Ureter (tissue), 1 donor: ENCODE results near the gene ZNF462. TPM values are rescaled to one million over a fixed set of nuclear protein-coding genes. Genes with fewer than 3 reads are reported as not detected.
A peak's percentile ranks its signal among the peaks of the same experiment; 100 is the strongest.
"Not testable (repeated sequence)": the region's sequence is repeated elsewhere in the genome, so short reads cannot be mapped to it uniquely, and the experiment has no call there.

Source experiments
- DNase-seq: peaks from one replicate; pipeline ENCODE4 v3.0.0-alpha.2; 2020; ENCODE audit warnings: low spot score
- total RNA-seq: library from RNA; stranded (reverse); gene quantifications from one replicate; pipeline ENCODE4 v1.2.4, GENCODE V29; 2023
- donor health status: DM: yes; HTN: yes; CAD: no.

Gene ZNF462
- total RNA-seq, 1 donor from 2014 or later = 74.8 TPM

- DNase-seq = no peak
Measured at GRCh38 chr9:106889061-106889590, 26.2 kb downstream of the ZNF462 start.

DNA sequence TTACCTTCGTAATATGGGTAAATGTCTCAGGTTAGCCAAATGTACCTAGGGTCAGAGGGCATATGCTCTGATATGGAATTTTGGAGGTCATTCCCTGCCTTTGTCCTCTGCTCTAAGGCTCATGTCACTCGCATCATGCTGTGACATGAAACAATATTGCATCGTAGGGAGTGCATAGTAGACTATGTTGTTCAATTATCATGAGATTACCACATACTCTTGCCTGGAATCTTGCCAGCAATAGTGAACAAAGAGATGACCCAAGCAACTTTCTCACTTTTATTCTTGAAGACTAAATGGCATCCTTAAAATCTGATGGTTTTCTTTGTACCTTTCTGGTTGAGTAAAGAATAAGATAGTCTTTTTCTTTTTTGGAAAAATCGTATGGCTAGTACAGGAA, 27.6 kb downstream of the ZNF462 start:
- DNase-seq = no peak

DNA sequence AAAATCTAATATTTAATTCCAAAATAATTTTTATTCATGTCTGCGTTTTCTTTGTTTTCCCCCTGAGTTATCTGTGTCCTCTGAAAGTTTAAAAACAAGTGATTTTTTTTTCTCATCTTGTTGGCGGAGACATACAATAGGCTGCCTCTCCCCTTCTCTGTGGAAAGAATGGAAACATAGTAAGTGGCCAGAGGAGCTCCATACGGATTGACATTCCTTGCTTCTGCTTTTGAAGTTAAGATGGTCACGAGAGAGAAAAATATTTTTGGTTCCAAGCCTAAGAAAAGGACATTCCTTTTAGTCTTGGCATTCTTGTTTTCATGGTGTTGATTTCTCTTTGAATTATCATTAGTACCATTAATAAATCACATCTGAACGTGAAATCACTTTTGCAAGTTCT, 28.3 kb downstream of the ZNF462 start:
- DNase-seq = no peak

GRCh38 chr9:106892632-106893031, 29.7 kb downstream of the ZNF462 start:
- DNase-seq = peak; percentile 50

- DNase-seq = no peak
Measured at GRCh38 chr9:106893088-106893487, 30.1 kb downstream of the ZNF462 start.

DNA sequence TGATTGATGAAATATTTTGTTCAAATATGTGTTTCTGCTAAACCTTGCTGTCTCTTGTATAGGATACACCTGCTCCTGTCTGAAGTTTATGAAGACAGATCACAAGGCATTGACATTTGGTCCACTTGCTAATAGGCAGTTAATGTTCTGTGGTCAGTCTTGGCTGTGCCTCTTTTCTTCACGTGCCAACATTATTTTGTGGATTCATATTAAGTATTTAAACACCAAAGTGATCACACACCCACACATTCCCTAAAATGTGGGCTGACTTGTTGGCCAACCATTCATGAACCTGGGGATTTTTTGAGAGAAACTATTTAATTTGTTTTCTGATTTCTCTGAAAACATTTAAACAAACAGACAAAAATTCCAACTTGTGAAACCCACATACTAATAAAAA, 33.7 kb downstream of the ZNF462 start:
- no peak for DNase-seq

- DNase-seq = no peak
Measured at GRCh38 chr9:106897236-106897635, 34.3 kb downstream of the ZNF462 start.

DNA sequence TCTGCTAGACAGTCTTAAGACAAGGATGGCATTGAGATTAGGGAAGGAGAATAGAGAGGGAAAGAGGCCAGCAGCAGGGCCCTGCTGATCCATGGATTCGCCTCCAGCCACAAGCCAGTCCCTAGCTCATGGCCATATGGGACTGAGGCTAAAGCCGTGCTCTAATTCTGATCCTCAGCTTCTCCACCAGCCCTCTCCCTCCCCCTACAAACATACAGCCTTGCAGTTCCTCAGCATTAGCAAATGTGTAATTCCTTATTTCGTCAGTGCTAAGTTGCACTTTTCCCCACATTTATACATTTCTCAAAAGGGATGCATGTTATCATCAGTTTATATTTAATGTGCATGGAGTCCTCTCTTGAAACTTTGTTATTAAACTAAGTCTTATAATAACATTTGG, 34.8 kb downstream of the ZNF462 start:
- no peak for DNase-seq

DNA sequence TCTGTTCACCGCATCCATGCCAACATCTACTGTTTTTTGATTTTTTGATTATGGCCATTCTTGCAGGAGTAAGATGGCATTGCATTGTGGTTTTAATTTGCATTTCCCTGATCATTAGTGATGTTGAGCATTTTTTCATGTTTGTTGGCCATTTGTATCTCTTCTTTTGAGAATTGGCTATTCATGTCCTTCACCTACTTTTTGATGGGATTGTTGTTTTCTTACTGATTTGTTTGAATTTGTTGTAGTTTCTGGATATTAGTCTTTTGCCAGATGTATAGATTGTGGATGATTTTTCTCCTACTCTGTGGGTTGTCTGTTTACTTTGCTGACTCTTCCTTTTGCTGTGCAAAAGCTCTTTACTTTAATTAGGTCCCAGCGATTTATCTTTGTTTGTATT, 37.6 kb downstream of the ZNF462 start:
- not testable (repeated sequence) for DNase-seq

DNA sequence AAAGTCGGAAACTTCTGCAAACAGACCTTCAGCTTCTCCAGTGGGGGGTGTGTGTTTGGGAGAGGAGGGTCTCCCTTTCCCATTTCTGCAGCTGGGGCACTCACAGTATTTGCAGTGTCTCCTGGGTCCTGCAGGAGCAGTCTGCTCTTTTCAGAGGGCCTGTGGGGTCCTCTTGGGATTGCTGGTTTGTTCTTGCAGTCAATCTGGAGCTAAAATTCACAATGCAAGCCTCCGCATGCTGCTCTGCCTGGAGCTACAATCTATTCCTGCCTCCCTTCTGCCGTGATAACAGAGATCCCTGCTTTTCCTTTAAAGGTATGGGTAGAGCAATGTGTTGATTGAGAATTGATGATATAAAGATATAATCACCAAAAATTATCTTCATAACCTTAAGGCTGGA, 43.2 kb downstream of the ZNF462 start:
- no peak for DNase-seq

- DNase-seq = no peak
Measured at GRCh38 chr9:106911951-106912350, 49.0 kb downstream of the ZNF462 start.

GRCh38 chr9:106913276-106913675, 50.3 kb downstream of the ZNF462 start:
- no peak for DNase-seq

GRCh38 chr9:106915851-106916250, 52.9 kb downstream of the ZNF462 start:
- DNase-seq = no peak

DNA sequence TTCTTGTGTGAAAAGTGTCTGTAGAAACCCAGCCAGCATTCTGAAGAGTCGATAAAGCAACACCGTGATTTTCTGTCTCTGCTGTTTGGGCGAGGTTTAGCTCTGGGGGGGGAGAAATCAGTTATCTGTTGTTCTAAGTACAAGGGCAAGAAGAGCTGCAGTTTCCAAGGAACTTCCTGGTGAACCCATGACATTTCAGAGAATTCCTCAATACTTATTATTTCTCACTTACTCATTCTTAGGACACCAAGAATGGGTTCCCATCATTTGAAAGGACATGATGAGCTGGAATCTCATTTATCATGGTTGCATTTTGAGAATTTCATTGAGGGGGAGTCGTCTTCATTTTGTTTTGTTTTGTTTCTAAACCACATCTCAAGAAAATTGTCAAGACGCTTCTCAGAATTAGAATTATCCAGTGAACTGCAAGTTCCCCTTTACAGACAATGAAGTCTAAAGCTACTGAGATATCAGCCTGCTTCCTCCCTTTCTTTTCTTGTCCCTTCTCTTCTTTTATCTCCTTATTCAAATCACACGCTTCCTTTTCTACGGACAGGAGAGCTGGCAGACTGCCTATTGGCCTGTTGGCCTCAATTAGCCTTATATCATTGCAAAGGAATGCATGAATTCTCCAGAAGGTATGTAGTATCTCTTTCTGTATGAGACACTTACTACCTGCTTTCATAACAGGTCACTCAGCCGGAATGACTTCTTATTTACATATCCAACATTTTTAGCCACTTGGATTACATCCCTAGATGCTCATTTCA, 53.7 kb downstream of the ZNF462 start:
- no peak for DNase-seq

- no peak for DNase-seq
Measured at GRCh38 chr9:106918825-106919509, 56.0 kb downstream of the ZNF462 start.

DNA sequence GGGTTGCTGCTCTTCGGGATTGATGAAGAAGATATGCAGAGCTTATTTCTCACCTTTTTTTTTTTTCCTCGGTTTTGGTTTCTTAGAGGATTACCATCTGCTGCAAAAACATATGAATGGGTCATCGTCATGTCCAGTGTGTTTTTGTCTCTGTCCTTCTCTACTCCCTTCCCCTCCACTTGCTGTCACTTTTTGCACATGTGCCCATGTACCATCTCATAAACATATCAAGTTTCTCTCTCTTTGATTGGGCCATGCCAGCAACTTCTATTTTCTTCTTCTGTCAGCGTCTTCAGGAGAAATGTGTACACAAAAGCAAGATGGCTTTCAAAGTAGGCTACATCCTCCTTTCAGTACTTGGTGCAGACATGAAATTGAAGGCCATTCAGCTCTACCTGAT, 57.1 kb downstream of the ZNF462 start:
- no peak for DNase-seq

DNA sequence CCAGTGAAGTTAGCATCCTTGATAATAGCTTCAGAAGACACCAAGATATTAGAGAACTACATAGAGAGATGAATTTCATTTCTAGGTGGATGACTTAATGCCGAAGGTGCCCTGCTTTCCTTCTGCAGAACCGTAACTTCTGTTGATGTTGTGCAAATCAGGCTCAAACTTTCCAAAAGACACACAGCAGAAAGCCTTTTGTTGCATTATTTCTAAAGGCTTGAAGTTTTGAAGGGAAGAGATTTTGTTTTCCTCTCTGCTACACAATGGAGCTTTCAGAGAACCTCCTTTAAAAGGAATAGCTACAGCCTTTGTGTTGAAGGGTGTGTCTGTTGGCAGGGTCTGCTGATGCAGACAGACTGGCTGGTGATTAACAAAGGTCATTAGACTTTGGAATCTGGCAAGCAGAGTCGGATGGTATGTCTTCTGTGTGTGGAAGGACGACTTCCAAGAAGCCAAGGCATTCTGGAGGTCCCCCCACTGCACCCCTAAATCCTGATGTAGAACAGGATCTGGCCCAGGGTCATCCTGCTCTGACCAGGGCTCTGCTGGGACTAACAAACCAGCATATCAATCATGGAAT, 57.8 kb downstream of the ZNF462 start:
- no peak for DNase-seq

GRCh38 chr9:106921341-106921899, 58.5 kb downstream of the ZNF462 start:
- DNase-seq = no peak

- DNase-seq = no peak
Measured at GRCh38 chr9:106922026-106922425, 59.1 kb downstream of the ZNF462 start.

- no peak for DNase-seq
Measured at GRCh38 chr9:106925392-106925791, 62.4 kb downstream of the ZNF462 start.

GRCh38 chr9:106927916-106928315, 65.0 kb downstream of the ZNF462 start:
- DNase-seq = no peak

- no peak for DNase-seq
Measured at GRCh38 chr9:106928350-106928749, 65.4 kb downstream of the ZNF462 start.
